ENCODE results near the gene PSMB9. TPM values are rescaled to one million over a fixed set of nuclear protein-coding genes. Genes with fewer than 3 reads are reported as not detected.
A peak's percentile ranks its signal among the peaks of the same experiment; 100 is the strongest.

Gene PSMB9
- total and polyA plus RNA-seq, 9 of the 15 experiments (the other 6 are each of a cell fraction or from before 2014, with no cell fraction given): 1.1 to 3.7 (median 2.4) TPM

GRCh38 chr6:32876603-32877002 is 22.6 kb downstream of the PSMB9 start (continued):
- TF ChIP-seq, protein P1, sequence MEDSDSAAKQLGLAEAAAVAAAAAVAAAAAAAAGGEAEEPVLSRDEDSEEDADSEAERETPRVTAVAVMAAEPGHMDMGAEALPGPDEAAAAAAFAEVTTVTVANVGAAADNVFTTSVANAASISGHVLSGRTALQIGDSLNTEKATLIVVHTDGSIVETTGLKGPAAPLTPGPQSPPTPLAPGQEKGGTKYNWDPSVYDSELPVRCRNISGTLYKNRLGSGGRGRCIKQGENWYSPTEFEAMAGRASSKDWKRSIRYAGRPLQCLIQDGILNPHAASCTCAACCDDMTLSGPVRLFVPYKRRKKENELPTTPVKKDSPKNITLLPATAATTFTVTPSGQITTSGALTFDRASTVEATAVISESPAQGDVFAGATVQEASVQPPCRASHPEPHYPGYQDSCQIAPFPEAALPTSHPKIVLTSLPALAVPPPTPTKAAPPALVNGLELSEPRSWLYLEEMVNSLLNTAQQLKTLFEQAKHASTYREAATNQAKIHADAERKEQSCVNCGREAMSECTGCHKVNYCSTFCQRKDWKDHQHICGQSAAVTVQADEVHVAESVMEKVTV (CRISPR knock-in tag; IDR thresholded peaks at IDR 0.05): no peak
- TF ChIP-seq RBM39 (optimal IDR thresholded peaks at IDR 0.05; ENCODE audit: low read depth, low read length): no peak
- TF ChIP-seq MTA3 (IDR thresholded peaks at IDR 0.05; ENCODE audit: borderline replicate concordance): no peak
- TF ChIP-seq FOXA3 (CRISPR knock-in tag; conservative IDR thresholded peaks at IDR 0.05 in 1 of 2, IDR thresholded peaks at IDR 0.05 in 1 of 2): no peak
- TF ChIP-seq BRD9 (IDR thresholded peaks at IDR 0.05; ENCODE audit: low read depth, partially characterized antibody): no peak
- no peak for TF ChIP-seq CBFA2T3 (IDR thresholded peaks at IDR 0.05)

DNA sequence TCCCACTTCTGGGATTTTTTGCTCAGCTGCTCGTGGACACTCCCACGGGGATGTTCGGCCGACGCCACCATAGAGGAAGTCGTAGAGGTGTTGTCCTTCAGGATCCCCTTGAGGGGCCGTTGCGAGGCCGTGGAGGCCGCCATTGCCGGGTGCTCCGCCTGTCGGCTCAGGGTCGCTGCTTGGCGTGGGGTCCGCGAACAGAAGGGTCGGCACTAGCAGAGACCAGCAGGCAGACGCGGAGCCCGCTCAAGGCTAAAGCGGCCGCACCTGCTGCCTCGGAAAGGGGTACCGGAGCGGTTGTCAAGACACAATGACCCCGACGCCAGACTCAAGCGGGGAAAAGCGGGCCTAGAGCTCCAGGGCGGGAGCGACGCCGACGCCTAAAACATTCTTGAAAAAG is 25.7 kb downstream of the PSMB9 start:
- intact Hi-C loops (cut with micrococcal nuclease) (loop anchor here (10.0 kb wide), 1 partner anchor 215 kb away; no protein-coding TSS in a partner anchor), in situ Hi-C loops (cut with MboI) (loop anchor here (5.0 kb wide), 1 partner anchor 58 kb away; no protein-coding TSS in a partner anchor)
- ATAC-seq: no peak; the same call in 2 of the 3 replicates
- peaks cover 14% of the 10 kb centered on the region in 2 experiments; a peak in 4 of 5 replicates for H3K27me3 ChIP-seq (ENCODE audit: control insufficient read depth in 2 of 2, insufficient read depth in 2 of 2, low read length in 2 of 2)
- no peaks in the 10 kb centered on the region for H3K79me2 ChIP-seq (ENCODE audit: control insufficient read depth, insufficient read depth, low read length)
- H3K4me1 ChIP-seq (replicated peaks in 1 of 2; ENCODE audit: control insufficient read depth in 2 of 2, insufficient read depth in 2 of 2, low read length in 2 of 2): peaks cover 0 to 4% of the 10 kb centered on the region in 2 experiments; a peak in 2 of 5 replicates
- no peak overlapping the region for H2AFZ ChIP-seq (ENCODE audit: low read depth, low read length)
- no peaks in the 10 kb centered on the region for H3K9me3 ChIP-seq (replicated peaks; ENCODE audit: control insufficient read depth, insufficient read depth, low read depth, low read length)
- H3K27ac ChIP-seq (ENCODE audit: extremely low read depth, low read depth, low read length): no peak overlapping the region
- no peak for FAIRE-seq
- CTCF ChIA-PET (ENCODE audit: low intra/inter-chr PET ratio): no interaction called here
- BruUV-seq (replicated peaks): no TSS peak
- WGBS (ENCODE audit: insufficient coverage, low coverage, missing lambda C conversion rate): 17% methylated on average over 35 of the region's 35 CpGs
- no peak for DNase-seq (ENCODE audit: extremely low read depth in 1 of 4, low spot score in 3 of 4)
- no peak overlapping the region for H3K9ac ChIP-seq (ENCODE audit: insufficient read depth in 1 of 2, low read depth in 2 of 2, low read length in 2 of 2)
- no peaks in the 10 kb centered on the region for H4K20me1 ChIP-seq (replicated peaks; ENCODE audit: control insufficient read depth, insufficient read depth, low read length)
- no peak overlapping the region for H3K4me2 ChIP-seq (ENCODE audit: insufficient read depth, low read length)
- POLR2A ChIA-PET: interaction anchor here (0.7 to 1.4 kb wide), 3 partner anchors 11 to 103 kb away, joined by 4 to 5 read pairs (median 4); no protein-coding TSS in a partner anchor
- no peaks in the 10 kb centered on the region for H3K36me3 ChIP-seq (ENCODE audit: control insufficient read depth, insufficient read depth, low read length)
- no peak overlapping the region for H3K4me3 ChIP-seq
- no peaks in the 10 kb centered on the region for H3K9me1 ChIP-seq (ENCODE audit: control insufficient read depth, insufficient read depth, low read length)
- TF ChIP-seq ESRRB (CRISPR knock-in tag; IDR thresholded peaks at IDR 0.05; ENCODE audit: borderline replicate concordance) (no peak), ZFX (CRISPR knock-in tag; IDR thresholded peaks at IDR 0.05) (no peak), U2AF1 (optimal IDR thresholded peaks at IDR 0.05; ENCODE audit: low read depth, low read length) (no peak), EZH2 (IDR thresholded peaks at IDR 0.05; ENCODE audit: borderline replicate concordance, low read depth, low read length) (0 out of 2 replicates have a peak, but pooled peaks have one; percentile 24), ZNF592 (IDR thresholded peaks at IDR 0.05) (no peak), NFE2 (IDR thresholded peaks at IDR 0.05; ENCODE audit: low read depth) (no peak), YY1 (IDR thresholded peaks at IDR 0.05; ENCODE audit: borderline replicate concordance in 1 of 3, control insufficient read depth in 1 of 3, extremely low read depth in 1 of 3, insufficient read depth in 3 of 3, insufficient read length in 1 of 3, insufficient replicate concordance in 2 of 3, low read depth in 1 of 3, low read length in 2 of 3) (peak in 2 of 3 experiments; percentile 15 to 23), HMGN3 (IDR thresholded peaks at IDR 0.05; ENCODE audit: borderline replicate concordance, extremely low read depth, insufficient read length, low read depth, low read length) (no peak)

Data from K562 (cell line).